GM12873 (cell line): ENCODE data around the gene RPL22L1.

ENCODE experiments used
- CTCF ChIP-seq: IDR thresholded peaks from 2 replicates; pipeline ENCODE4 v1.5.1; 2012; ENCODE audit warnings: low read depth, mild to moderate bottlenecking, moderate library complexity, low read length, control low read depth; ENCODE audit not compliant: insufficient read depth; ENCODE audit errors: missing control alignments

RPL22L1 gene

GRCh38 chr3:170893895-170894294 lies 23.9 kb upstream of the RPL22L1 start:
- no peak for TF ChIP-seq CTCF

GRCh38 chr3:170889630-170890029 lies 19.6 kb upstream of the RPL22L1 start:
- TF ChIP-seq CTCF, result no peak

- TF ChIP-seq CTCF, result no peak
Observed at GRCh38 chr3:170889132-170889531, 19.1 kb upstream of the RPL22L1 start.

GRCh38 chr3:170876537-170876936 lies 6.5 kb upstream of the RPL22L1 start:
- no peak for TF ChIP-seq CTCF

GRCh38 chr3:170869239-170869590 lies 780 bp downstream of the RPL22L1 start:
- no peak for TF ChIP-seq CTCF

- TF ChIP-seq CTCF, result no peak
Observed at GRCh38 chr3:170868577-170869238, 1.3 kb downstream of the RPL22L1 start.

- no peak for TF ChIP-seq CTCF
Observed at GRCh38 chr3:170867143-170867937, 2.7 kb downstream of the RPL22L1 start.
